ENCODE measurements around the gene NPBWR2. TPM values are rescaled to one million over a fixed set of nuclear protein-coding genes. Genes with fewer than 3 reads are reported as not detected.

NPBWR2 gene
- total and polyA plus RNA-seq, 2 experiments from 2014 or later = not detected

- no peak for TF ChIP-seq CTCF (conservative IDR thresholded peaks at IDR 0.05; ENCODE audit: low read depth in 2 of 2)
- no peak for TF ChIP-seq ZNF114 (CRISPR knock-in tag; IDR thresholded peaks at IDR 0.05)
- TF ChIP-seq JUNB (IDR thresholded peaks at IDR 0.05; ENCODE audit: unreplicated experiment) = no peak
- no peak for TF ChIP-seq ZNF331 (CRISPR knock-in tag; IDR thresholded peaks at IDR 0.05; ENCODE audit: low read depth)
- no peak for TF ChIP-seq CREB1 (CRISPR knock-in tag; IDR thresholded peaks at IDR 0.05; ENCODE audit: low read depth)
- TF ChIP-seq EZH2phosphoT487 (IDR thresholded peaks at IDR 0.05; ENCODE audit: unreplicated experiment) = no peak
- TF ChIP-seq ETS1 (IDR thresholded peaks at IDR 0.05) = no peak
- no peak for TF ChIP-seq EZH2 (IDR thresholded peaks at IDR 0.05; ENCODE audit: low read depth, unreplicated experiment)
- no peak for TF ChIP-seq STAT1 (IDR thresholded peaks at IDR 0.05; ENCODE audit: unreplicated experiment)
- TF ChIP-seq NANOG (IDR thresholded peaks at IDR 0.05; ENCODE audit: borderline replicate concordance) = no peak
Observed at GRCh38 chr20:64144144-64144912, 37.0 kb upstream of the NPBWR2 start (continued).

GRCh38 chr20:64143018-64143801 is 35.8 kb upstream of the NPBWR2 start:
- no peak overlapping the region for H3K4me3 ChIP-seq
- H3K9me2 ChIP-seq (ENCODE audit: insufficient read depth) = no peaks in the 10 kb centered on the region
- Mint-ChIP-seq H3K9me3 (peaks cover 25% of the 10 kb centered on the region), H3K27ac (no peak overlapping the region), H3K36me3 (ENCODE audit: low read depth) (peaks cover 12% of the 10 kb centered on the region; the same call in 2 of the 3 replicates), H3K4me1 (peaks cover 16% of the 10 kb centered on the region), H3K4me3 (no peak overlapping the region), H3K27me3 (ENCODE audit: insufficient read depth, low read depth, poor library complexity) (peaks cover 19% of the 10 kb centered on the region)
- ATAC-seq = no peak
- H4K20me1 ChIP-seq (replicated peaks; ENCODE audit: insufficient read depth) = no peaks in the 10 kb centered on the region
- no peak overlapping the region for H3K4me2 ChIP-seq
- DNase-seq (ENCODE audit: low spot score) = no peak
- no peak overlapping the region for H3K27ac ChIP-seq (ENCODE audit: low read depth)
- no peak overlapping the region for H2AFZ ChIP-seq
- H3K4me1 ChIP-seq (ENCODE audit: insufficient read depth) = 0 out of 2 replicates have a peak, but pooled peaks cover 3% of the 10 kb centered on the region
- H3K36me3 ChIP-seq (ENCODE audit: insufficient read depth) = no peaks in the 10 kb centered on the region
- 0 out of 2 replicates have a peak, but pooled peaks cover 3% of the 10 kb centered on the region for H3F3A ChIP-seq (replicated peaks; ENCODE audit: low read depth)
- no peaks in the 10 kb centered on the region for H3K79me2 ChIP-seq (replicated peaks; ENCODE audit: insufficient read depth)
- H3K27me3 ChIP-seq (ENCODE audit: insufficient read depth) = no peaks in the 10 kb centered on the region
- no peak for TF ChIP-seq NANOG (IDR thresholded peaks at IDR 0.05; ENCODE audit: borderline replicate concordance)
- no peak for TF ChIP-seq CTCF (conservative IDR thresholded peaks at IDR 0.05; ENCODE audit: low read depth in 2 of 2)
- TF ChIP-seq ETS1 (IDR thresholded peaks at IDR 0.05) = no peak
- no peak for TF ChIP-seq EZH2phosphoT487 (IDR thresholded peaks at IDR 0.05; ENCODE audit: unreplicated experiment)
- TF ChIP-seq STAT1 (IDR thresholded peaks at IDR 0.05; ENCODE audit: unreplicated experiment) = no peak

Data from GM23338 (cell line).